SHP77 (cell line): ENCODE data around the gene HBZ.
A peak's percentile ranks its signal among the peaks of the same experiment; 100 is the strongest.
"Not testable (repeated sequence)": the region's sequence is repeated elsewhere in the genome, so short reads cannot be mapped to it uniquely, and the experiment has no call there.

Experiments used
- DNase-seq, 2 experiments: peaks; one replicate each; lab custom pipeline; 2025; lab: John Stamatoyannopoulos, UW

Gene HBZ

DNA sequence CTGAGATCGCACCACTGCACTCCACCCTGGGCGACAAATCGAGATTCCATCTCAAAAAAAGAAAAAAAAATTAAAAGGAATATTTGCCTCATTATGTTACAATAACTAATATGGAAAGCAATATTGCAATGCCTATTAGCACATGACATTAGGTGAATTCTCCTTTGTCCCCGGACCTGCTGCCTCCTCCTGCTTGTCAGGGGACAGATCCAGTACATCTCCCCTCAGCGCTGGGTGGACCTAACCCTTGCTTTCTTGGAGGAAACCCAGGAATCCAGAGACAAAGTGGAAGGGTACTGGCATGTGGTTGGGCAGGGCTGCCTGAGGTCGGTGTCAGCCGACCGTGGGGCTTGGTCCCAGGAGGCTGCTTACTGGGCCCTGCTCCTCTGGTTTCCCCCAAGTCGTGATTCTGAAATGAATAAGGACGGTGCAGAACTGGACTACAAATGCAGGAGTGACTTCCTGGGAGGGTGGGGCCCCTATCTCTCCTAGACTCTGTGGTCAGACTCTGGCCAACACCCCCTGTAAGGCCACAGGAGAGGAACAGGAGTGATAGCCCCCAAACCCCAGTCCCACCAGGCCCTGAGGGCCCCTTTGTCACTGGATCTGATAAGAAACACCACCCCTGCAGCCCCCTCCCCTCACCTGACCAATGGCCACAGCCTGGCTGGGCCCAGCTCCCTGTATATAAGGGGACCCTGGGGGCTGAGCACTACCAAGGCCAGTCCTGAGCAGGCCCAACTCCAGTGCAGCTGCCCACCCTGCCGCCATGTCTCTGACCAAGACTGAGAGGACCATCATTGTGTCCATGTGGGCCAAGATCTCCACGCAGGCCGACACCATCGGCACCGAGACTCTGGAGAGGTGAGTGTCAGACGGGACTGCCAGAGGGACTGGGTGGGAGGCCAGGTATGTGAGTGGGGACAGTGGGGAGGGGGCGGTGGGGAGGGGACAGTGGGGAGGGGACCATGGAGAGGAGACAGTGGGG, at the start of gene HBZ:
TSS of gene HBZ (plus strand) at position 504 of the 988 bp plus-strand sequence. CDS start at position 770, 266 bp downstream.
- no peak for DNase-seq

DNA sequence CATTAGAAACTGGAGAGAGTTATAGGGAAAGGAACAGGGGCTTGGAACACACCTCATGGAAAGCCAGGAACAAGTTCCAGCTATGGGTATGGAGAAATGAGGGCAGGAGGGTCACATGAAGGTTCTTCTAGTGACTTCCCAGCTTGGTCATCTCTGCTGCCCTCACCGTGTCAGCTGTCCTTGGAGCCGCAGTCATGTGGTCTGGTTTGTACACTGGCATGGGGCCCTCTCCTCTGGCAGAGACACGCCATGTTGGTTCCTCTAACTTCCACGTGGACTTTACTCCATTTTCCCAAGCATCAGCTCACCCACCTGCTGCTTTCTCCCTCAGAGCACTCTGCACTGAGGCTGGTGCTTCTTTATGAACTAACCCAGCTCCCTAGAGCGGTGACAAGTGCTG, 48.1 kb upstream of the HBZ start:
- DNase-seq: no peak

GRCh38 chr16:104928-105327, 47.5 kb upstream of the HBZ start:
- DNase-seq: no peak

- no peak for DNase-seq
These were observed 46.9 kb upstream of the HBZ start for GRCh38 chr16:105521-105920.

DNA sequence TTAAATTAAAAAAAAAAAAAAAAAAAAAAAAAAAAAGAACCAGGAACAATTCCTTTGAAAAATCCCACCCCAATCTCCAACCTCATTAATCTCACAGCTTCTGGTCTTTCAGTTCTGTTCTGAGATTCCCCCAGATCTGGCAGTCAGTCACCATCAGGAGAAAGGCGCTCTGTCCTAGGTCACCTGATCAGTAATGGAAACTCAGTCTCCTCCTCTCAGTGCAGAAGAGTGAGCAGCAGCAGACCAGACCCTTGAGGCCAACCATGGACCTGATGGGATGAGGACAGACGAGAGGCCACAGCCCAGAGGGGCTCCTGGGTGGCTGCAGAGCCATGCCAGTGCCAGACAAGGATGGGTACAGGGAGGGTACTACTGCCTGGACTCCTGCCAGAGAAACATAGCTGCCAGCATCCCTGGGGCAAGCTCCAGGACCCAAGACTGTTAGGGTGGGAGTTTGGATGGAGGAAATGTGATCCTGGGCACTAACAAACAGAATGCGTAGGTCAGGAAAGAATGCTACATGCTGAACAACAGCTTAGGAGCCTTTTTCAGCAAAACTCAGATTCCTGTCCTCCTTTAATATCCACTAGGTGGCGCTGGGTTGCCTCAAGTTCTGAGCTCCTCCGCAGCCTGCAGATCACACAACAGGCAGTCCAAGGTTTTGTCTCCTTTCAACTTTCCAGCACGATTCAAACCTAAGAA, 45.7 kb upstream of the HBZ start:
- peak; percentile 51 to 75 for DNase-seq

- DNase-seq: no peak
These were observed 40.1 kb upstream of the HBZ start for GRCh38 chr16:112153-112840.

DNA sequence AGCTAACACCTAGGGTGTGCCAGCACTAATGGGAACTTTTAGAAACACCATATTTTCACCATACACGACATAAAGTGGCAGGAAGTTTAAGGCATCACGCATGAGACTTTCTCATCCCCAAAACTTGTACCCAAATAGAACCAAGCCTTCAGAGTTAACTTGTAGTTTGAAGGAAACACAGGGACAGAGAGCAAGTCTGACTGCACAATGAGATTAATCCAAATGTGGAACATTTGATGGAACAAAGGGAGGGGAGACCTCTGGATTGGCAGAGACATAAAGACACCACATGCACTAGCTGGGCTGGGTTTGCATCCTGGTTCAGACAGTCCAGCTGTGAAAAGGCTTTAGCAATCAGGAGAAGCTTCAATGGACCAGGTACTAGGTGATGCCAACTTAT, 38.1 kb upstream of the HBZ start:
- no peak for DNase-seq

- no peak for DNase-seq
These were observed 36.4 kb upstream of the HBZ start for GRCh38 chr16:116015-116414.

DNA sequence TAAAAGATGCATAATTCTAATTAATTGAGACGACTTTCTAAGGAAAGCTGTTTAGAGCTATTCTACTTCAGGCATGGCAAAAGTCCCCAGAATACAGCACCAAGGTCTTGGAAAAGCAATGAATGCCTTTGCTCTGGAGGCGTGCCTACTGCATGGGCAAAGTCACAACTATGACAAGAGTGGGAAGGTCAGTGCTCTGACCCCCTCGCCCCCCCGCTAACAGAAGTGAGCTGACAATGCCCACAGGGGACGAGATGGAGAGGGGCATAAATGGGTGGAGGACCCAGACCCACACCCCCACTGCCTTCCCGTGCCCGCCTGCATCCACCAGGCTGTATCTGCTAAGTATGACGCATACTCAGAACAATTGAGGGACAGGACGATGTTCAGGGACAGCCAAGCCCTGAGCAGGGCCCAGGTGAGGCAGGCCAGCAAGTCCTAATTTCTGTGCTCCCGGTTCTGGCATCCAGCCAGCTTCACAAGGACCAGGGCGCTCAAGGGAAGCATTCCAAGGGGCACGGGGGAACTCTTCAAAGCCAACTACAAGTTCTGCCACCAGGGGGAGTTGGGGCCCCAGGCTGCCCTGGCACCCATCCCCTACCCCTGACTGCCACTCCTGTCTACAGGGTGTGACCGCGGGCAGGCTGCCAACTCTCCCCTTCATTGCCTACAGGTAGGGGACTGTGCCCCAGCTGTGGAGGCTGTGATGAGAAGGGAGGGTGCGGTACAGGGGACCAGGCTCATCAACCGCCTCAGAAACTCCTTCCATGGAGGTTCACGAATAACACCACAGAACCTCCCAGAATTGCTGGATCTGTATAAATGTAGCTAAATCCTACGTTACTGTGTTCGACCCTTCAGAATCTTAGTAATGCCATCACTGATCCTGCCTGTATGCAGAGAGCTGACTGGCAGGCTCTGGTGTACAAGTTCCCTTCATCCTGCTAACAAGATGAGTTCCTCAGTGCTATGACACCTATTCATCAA, 34.8 kb upstream of the HBZ start:
- peak; percentile 73 to 75 for DNase-seq

DNA sequence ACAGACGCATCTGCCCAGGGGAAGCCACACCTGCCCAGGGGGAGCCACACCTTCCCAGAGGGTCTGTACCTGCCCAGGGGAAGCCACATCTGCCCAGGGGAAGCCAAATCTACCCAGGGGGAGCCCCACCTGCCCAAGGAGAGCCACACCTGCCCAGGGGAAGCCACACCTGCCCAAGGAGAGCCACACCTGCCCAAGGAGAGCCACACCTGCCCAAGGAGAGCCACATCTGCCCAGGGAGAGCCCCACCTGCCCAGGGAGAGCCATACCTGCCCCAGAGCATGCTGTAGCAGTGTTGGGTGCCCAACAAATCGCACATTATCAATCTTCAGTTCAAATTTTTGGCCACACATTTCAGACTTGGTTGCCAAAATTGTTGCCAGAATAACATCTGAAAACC, 33.6 kb upstream of the HBZ start:
- DNase-seq: no peak

GRCh38 chr16:119295-119694, 33.1 kb upstream of the HBZ start:
- DNase-seq: no peak

- DNase-seq: no peak
These were observed 32.5 kb upstream of the HBZ start for GRCh38 chr16:119835-120491.

- DNase-seq: no peak
These were observed 31.7 kb upstream of the HBZ start for GRCh38 chr16:120756-121155.

GRCh38 chr16:122361-122760, 30.1 kb upstream of the HBZ start:
- DNase-seq: no peak

DNA sequence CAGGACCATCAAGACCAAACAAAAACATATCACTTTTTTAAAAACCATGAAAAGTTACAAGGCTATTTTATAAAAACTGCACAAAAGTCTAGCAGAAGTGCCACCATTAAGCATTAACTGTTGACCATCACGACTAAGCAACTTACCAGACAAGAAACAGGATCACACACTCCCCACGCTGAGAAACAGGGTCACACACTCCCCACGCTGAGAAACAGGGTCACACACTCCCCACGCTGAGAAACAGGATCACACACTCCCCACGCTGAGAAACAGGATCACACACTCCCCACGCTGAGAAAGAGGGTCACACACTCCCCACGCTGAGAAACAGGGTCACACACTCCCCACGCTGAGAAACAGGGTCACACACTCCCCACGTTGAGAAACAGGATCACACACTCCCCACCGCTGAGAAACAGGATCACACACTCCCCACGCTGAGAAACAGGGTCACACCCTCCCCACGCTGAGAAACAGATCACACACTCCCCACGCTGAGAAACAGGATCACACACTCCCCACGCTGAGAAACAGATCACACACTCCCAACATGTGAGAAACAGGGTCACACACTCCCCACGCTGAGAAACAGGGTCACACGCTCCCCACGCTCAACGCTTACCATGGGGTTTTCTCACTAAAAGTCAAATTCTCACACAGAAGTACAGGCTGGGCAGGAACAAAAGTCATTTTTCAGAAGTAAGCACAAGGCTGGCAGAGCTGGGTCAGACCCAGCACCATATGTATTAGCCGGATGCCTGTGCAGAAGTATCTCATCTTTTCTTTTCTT, 28.7 kb upstream of the HBZ start:
- DNase-seq: not testable (repeated sequence)

GRCh38 chr16:125011-125410, 27.4 kb upstream of the HBZ start:
- no peak for DNase-seq

GRCh38 chr16:129075-129474, 23.4 kb upstream of the HBZ start:
- no peak for DNase-seq

DNA sequence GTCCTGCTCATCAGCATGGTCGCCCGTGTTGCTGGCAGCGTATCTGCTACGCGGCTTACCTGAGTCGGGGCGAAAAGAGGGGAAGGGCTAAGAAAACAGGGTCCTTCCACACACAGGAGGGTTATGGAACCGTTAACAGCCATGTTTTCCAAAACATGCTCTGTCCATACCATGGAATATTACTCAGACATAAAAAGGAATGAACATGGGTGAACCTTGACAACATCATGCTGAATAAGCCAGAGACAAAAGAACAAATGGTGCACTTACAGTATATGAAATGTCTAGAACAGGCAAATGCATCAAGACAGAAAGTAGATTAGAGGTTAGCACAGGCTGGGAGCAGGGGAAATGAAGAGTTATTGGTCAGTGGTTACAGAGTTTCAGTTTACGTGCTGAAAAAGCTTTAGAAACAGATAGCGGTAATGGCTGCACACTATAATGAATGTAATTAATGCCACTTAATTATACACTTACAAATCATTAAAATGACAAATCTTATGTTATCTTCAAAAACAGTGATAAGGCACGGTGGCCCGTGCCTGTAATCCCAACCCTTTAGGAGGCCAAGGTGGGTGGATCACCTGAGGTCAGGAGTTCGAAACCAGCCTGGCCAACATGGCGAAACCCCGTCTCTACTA, 21.8 kb upstream of the HBZ start:
- no peak for DNase-seq

GRCh38 chr16:132120-132519, 20.3 kb upstream of the HBZ start:
- DNase-seq: no peak
